ENCODE results near the gene KAT5.
"Not testable (repeated sequence)": the region's sequence is repeated elsewhere in the genome, so short reads cannot be mapped to it uniquely, and the experiment has no call there.

The KAT5 gene

GRCh38 chr11:65744699-65745042 is 32.6 kb downstream of the KAT5 start:
- Mint-ChIP-seq H3K27ac (no peak overlapping the region), H3K36me3 (ENCODE audit: low read depth) (no peaks in the 10 kb centered on the region), H3K4me3 (no peak overlapping the region), H3K9me3 (no peaks in the 10 kb centered on the region), H3K4me1 (no peaks in the 10 kb centered on the region), H3K27me3 (peaks cover 13% of the 10 kb centered on the region)
- ATAC-seq = no peak
- no peak for DNase-seq

- Mint-ChIP-seq H3K4me3 (no peak overlapping the region), H3K4me1 (no peaks in the 10 kb centered on the region), H3K27ac (no peak overlapping the region), H3K36me3 (ENCODE audit: low read depth) (no peaks in the 10 kb centered on the region), H3K27me3 (peaks cover 15% of the 10 kb centered on the region), H3K9me3 (no peaks in the 10 kb centered on the region)
- DNase-seq = no peak
- no peak for ATAC-seq
Measured at GRCh38 chr11:65745049-65745448, 33.0 kb downstream of the KAT5 start.

GRCh38 chr11:65762169-65762568 is 50.1 kb downstream of the KAT5 start:
- not testable (repeated sequence) for DNase-seq; ATAC-seq; H3K9me3 Mint-ChIP-seq; H3K4me3 Mint-ChIP-seq; H3K4me1 Mint-ChIP-seq; H3K27ac Mint-ChIP-seq; H3K36me3 Mint-ChIP-seq (ENCODE audit: low read depth)
- H3K27me3 Mint-ChIP-seq = peaks cover 18% of the 10 kb centered on the region

- ATAC-seq; H3K9me3 Mint-ChIP-seq; H3K36me3 Mint-ChIP-seq (ENCODE audit: low read depth); H3K4me3 Mint-ChIP-seq; DNase-seq; H3K4me1 Mint-ChIP-seq; H3K27ac Mint-ChIP-seq: not testable (repeated sequence)
- peaks cover 17% of the 10 kb centered on the region for H3K27me3 Mint-ChIP-seq
Measured at GRCh38 chr11:65762816-65763215, 50.8 kb downstream of the KAT5 start.

- Mint-ChIP-seq H3K4me3 (no peak overlapping the region), H3K4me1 (peaks cover under 1% of the 10 kb centered on the region), H3K27me3 (peaks cover 12% of the 10 kb centered on the region), H3K9me3 (no peaks in the 10 kb centered on the region), H3K27ac (no peak overlapping the region), H3K36me3 (ENCODE audit: low read depth) (no peaks in the 10 kb centered on the region)
- ATAC-seq = no peak
- DNase-seq = no peak
Measured at GRCh38 chr11:65764434-65764833, 52.4 kb downstream of the KAT5 start.

- no peak for ATAC-seq
- DNase-seq = no peak
- Mint-ChIP-seq H3K27ac (no peak overlapping the region), H3K36me3 (ENCODE audit: low read depth) (no peaks in the 10 kb centered on the region), H3K4me3 (no peak overlapping the region), H3K27me3 (no peaks in the 10 kb centered on the region), H3K9me3 (no peaks in the 10 kb centered on the region), H3K4me1 (peaks cover 4% of the 10 kb centered on the region)
Measured at GRCh38 chr11:65766535-65766934, 54.5 kb downstream of the KAT5 start.

GRCh38 chr11:65767406-65767805 is 55.4 kb downstream of the KAT5 start:
- Mint-ChIP-seq H3K9me3 (no peaks in the 10 kb centered on the region), H3K27ac (no peak overlapping the region), H3K27me3 (no peaks in the 10 kb centered on the region), H3K36me3 (ENCODE audit: low read depth) (no peaks in the 10 kb centered on the region), H3K4me1 (peaks cover 4% of the 10 kb centered on the region), H3K4me3 (no peak overlapping the region)
- no peak for ATAC-seq
- no peak for DNase-seq

GRCh38 chr11:65767806-65768205 is 55.8 kb downstream of the KAT5 start:
- not testable (repeated sequence) for H3K4me1 Mint-ChIP-seq; H3K36me3 Mint-ChIP-seq (ENCODE audit: low read depth); H3K27me3 Mint-ChIP-seq; H3K27ac Mint-ChIP-seq; ATAC-seq; H3K9me3 Mint-ChIP-seq; DNase-seq; H3K4me3 Mint-ChIP-seq

Measured in activated naive CD8-positive, alpha-beta T cell treated with anti-CD3 and anti-CD28 coated beads, Interleukin-2, amount 50 U/mL, for 24 hours (primary cell).